MM.1S (cell line): ENCODE data around the gene GABARAPL2.

Experiments
- DNase-seq: peaks from one replicate; pipeline ENCODE4 v3.0.0-alpha.2; 2015
- H2AFZ ChIP-seq: fragments of 300-600 bp; sonication (generic); 2 replicates; pipeline ENCODE4 v1.6.0; 2016; ENCODE audit warnings: antibody characterized with exemption, low read length
- H3F3A ChIP-seq: fragments of 300-600 bp; sonication (generic); 2 replicates; pipeline ENCODE4 v1.6.1; 2016; ENCODE audit warnings: mild to moderate bottlenecking, antibody characterized with exemption, low read length, moderate library complexity, mixed read lengths; ENCODE audit not compliant: insufficient read depth
- H3K27ac ChIP-seq: fragments of 300-600 bp; sonication (generic); 2 replicates; pipeline ENCODE4 v1.5.1; 2016; ENCODE audit warnings: mild to moderate bottlenecking, low read length
- H3K27me3 ChIP-seq: fragments of 300-600 bp; sonication (generic); replicated peaks from 2 replicates; pipeline ENCODE4 v1.6.0; 2016; ENCODE audit warnings: low read length; ENCODE audit not compliant: insufficient read depth
- H3K36me3 ChIP-seq: fragments of 300-600 bp; sonication (generic); replicated peaks from 2 replicates; pipeline ENCODE4 v1.6.1; 2016; ENCODE audit warnings: mild to moderate bottlenecking, low read length, mixed read lengths; ENCODE audit not compliant: insufficient read depth
- H3K4me1 ChIP-seq: fragments of 300-600 bp; sonication (generic); 2 replicates; pipeline ENCODE4 v1.6.1; 2016; ENCODE audit warnings: low read length, mixed read lengths
- H3K4me2 ChIP-seq: fragments of 300-600 bp; sonication (generic); 2 replicates; pipeline ENCODE4 v1.6.0; 2016; ENCODE audit warnings: low read depth, low read length
- H3K4me3 ChIP-seq: fragments of 300-600 bp; sonication (generic); 2 replicates; pipeline ENCODE4 v1.5.1; 2016; ENCODE audit warnings: low read length, mixed read lengths
- H3K79me2 ChIP-seq: fragments of 300-600 bp; sonication (generic); 2 replicates; pipeline ENCODE4 v1.6.1; 2016; ENCODE audit warnings: mixed run types, low read length, mixed read lengths
- H3K9ac ChIP-seq: fragments of 300-600 bp; sonication (generic); 2 replicates; pipeline ENCODE4 v1.6.1; 2016; ENCODE audit warnings: low read length, mixed read lengths
- H3K9me2 ChIP-seq: fragments of 300-600 bp; sonication (generic); replicated peaks from 2 replicates; pipeline ENCODE4 v1.6.1; 2016; ENCODE audit warnings: mild to moderate bottlenecking, low read length, mixed read lengths; ENCODE audit not compliant: insufficient read depth
- H3K9me3 ChIP-seq: fragments of 300-600 bp; sonication (generic); replicated peaks from 2 replicates; pipeline ENCODE4 v1.6.1; 2016; ENCODE audit warnings: mild to moderate bottlenecking, low read length, mixed read lengths; ENCODE audit not compliant: insufficient read depth
- H4K20me1 ChIP-seq: fragments of 300-600 bp; sonication (generic); 2 replicates; pipeline ENCODE4 v1.6.1; 2016; ENCODE audit warnings: mild to moderate bottlenecking, low read length, moderate library complexity, mixed read lengths; ENCODE audit not compliant: insufficient read depth
- CTCF ChIP-seq: fragments of 300-600 bp; sonication (generic); IDR thresholded peaks from 2 replicates; pipeline ENCODE4 v1.5.1; 2016; ENCODE audit warnings: antibody characterized with exemption, low read length, mixed read lengths
- EZH2 ChIP-seq: fragments of 300-600 bp; sonication (generic); optimal IDR thresholded peaks from 2 replicates; pipeline ENCODE3; 2017; ENCODE audit warnings: low read depth, mild to moderate bottlenecking, antibody characterized with exemption, low read length, mixed read lengths
- EZH2phosphoT487 ChIP-seq: fragments of 300-600 bp; sonication (generic); IDR thresholded peaks from 2 replicates; pipeline ENCODE4 v1.6.1; 2018; ENCODE audit warnings: antibody characterized with exemption, low read length

The GABARAPL2 gene

GRCh38 chr16:75593825-75594820 is 27.9 kb downstream of the GABARAPL2 start:
- DNase-seq = no peak
- no peak overlapping the region for H2AFZ ChIP-seq
- no peaks in the 10 kb centered on the region for H3K9me2 ChIP-seq
- H3K4me1 ChIP-seq = no peaks in the 10 kb centered on the region
- H3K4me3 ChIP-seq = no peak overlapping the region
- H3K27ac ChIP-seq = no peak overlapping the region
- H3K4me2 ChIP-seq = no peak overlapping the region
- H4K20me1 ChIP-seq = no peaks in the 10 kb centered on the region
- no peaks in the 10 kb centered on the region for H3K36me3 ChIP-seq
- no peaks in the 10 kb centered on the region for H3K79me2 ChIP-seq
- no peaks in the 10 kb centered on the region for H3K9me3 ChIP-seq
- H3F3A ChIP-seq = no peaks in the 10 kb centered on the region
- H3K9ac ChIP-seq = no peak overlapping the region
- TF ChIP-seq EZH2phosphoT487 (no peak), EZH2 (no peak), CTCF (no peak)
- no peaks in the 10 kb centered on the region for H3K27me3 ChIP-seq

DNA sequence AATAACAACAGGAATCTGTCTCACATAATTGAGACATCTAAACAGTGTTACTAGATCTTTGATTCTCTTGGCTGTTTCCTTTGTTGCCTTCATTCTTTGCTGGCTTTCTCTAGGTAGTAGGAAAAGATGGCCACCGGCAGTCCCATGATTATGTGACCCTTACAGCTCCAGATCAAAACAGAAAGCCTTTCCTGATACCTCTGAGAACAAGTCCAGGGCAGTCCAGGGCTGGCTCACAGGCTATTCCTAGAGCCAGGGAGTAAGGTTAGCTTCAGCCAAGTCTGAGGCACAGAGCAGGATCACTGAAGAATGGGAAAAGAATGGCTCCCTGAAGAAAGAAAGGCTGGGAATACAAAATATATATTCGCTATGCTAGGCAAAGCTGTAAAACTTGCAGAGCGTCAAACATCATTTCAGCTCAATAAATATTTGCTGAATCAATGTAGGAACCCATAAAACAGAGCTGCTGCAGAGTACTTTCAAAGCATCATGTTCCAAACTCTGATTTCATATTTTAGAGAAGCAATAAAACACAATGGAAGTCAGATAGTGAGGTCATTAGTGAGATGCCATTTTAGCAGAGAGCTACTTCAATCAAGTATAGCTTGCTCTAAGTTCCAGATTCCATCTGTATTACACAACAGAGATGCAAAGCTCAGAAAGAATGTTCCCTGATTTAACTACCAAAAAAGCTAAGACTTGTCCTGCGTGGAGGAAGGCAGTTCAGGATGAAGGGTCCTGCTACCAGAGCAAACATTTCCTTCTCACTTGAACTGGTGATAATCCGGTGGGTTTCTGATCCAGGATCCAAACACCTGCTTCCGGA is 33.5 kb downstream of the GABARAPL2 start:
- Histone ChIP-seq H3K4me2 (no peak overlapping the region), H3K27me3 (no peaks in the 10 kb centered on the region), H3K27ac (no peak overlapping the region), H3K9me3 (no peaks in the 10 kb centered on the region), H3K79me2 (no peaks in the 10 kb centered on the region), H3K4me1 (no peaks in the 10 kb centered on the region), H3K4me3 (no peak overlapping the region), H3K9me2 (no peaks in the 10 kb centered on the region), H2AFZ (no peak overlapping the region), H3K9ac (no peak overlapping the region), H3F3A (no peaks in the 10 kb centered on the region), H3K36me3 (no peaks in the 10 kb centered on the region), H4K20me1 (no peaks in the 10 kb centered on the region)
- TF ChIP-seq EZH2phosphoT487 = no peak
- TF ChIP-seq EZH2 = no peak
- TF ChIP-seq CTCF = no peak
- DNase-seq = no peak

DNA sequence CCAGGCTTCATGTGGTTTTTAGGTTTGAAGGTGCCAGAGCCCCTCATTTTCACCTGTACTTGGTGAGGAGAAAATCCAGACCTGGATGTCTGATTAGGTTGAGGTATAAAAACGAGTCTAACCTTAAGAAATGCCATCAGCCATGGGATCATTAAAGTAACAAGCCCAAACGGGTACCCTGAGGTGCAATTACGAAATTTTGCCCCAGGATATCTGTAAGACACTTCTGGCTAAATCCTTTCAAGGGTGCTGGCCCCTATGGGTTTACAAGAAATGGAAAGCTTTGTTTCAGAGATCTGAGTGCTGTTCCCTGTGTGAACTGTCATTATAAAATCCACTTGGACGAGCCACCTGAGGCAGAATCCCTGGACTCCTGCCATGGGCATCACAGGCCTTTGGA is 37.1 kb downstream of the GABARAPL2 start:
- Histone ChIP-seq H3K4me1 (no peaks in the 10 kb centered on the region), H3K79me2 (no peaks in the 10 kb centered on the region), H2AFZ (no peak overlapping the region), H3K9me2 (no peaks in the 10 kb centered on the region), H3K36me3 (no peaks in the 10 kb centered on the region), H3K9me3 (no peaks in the 10 kb centered on the region), H3K4me3 (no peak overlapping the region), H4K20me1 (no peaks in the 10 kb centered on the region), H3K27ac (no peak overlapping the region), H3K4me2 (no peak overlapping the region), H3K27me3 (no peaks in the 10 kb centered on the region), H3F3A (no peaks in the 10 kb centered on the region), H3K9ac (no peak overlapping the region)
- TF ChIP-seq EZH2 (no peak), EZH2phosphoT487 (no peak), CTCF (no peak)
- DNase-seq = no peak
